Activated CD4-positive, alpha-beta T cell treated with anti-CD3 and anti-CD28 coated beads, Interleukin-2, amount 50 U/mL, for 24 hours (primary cell): ENCODE results near the gene TBCEL.
A peak's percentile ranks its signal among the peaks of the same experiment; 100 is the strongest.
"Not testable (repeated sequence)": the region's sequence is repeated elsewhere in the genome, so short reads cannot be mapped to it uniquely, and the experiment has no call there.

Experiments
- DNase-seq, 2 donors: peaks; one replicate each; pipeline ENCODE4 v3.0.0-alpha.2; 2020; ENCODE audit warnings: low read depth in 1 of 2, low spot score in 1 of 2

Gene TBCEL

DNA sequence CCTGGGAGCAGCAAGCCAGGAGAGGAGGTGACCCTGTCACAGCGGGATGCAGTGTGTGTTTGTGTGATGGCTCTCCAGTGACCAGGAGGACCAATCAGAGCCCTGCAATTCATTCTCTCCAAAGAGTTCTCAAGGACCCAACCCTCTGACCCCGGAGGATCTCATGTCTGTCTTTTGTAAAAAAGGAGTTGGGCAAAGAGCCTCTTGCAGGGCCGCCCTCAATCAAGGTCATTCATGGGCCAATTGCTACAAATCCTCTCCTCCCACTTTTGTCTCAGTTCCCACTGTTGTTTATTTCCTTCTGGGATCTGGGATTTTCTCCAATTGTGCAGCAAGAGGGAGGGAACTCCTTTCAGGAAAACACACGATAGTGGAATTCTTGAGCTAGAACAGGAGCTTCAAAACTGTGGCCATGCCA, 81.2 kb downstream of the TBCEL start:
- DNase-seq: no peak

GRCh38 chr11:121105481-121106195, 81.7 kb downstream of the TBCEL start:
- no peak for DNase-seq

GRCh38 chr11:121106812-121107211, 82.9 kb downstream of the TBCEL start:
- no peak for DNase-seq

- no peak for DNase-seq
Observed at GRCh38 chr11:121108413-121108812, 84.5 kb downstream of the TBCEL start.

DNA sequence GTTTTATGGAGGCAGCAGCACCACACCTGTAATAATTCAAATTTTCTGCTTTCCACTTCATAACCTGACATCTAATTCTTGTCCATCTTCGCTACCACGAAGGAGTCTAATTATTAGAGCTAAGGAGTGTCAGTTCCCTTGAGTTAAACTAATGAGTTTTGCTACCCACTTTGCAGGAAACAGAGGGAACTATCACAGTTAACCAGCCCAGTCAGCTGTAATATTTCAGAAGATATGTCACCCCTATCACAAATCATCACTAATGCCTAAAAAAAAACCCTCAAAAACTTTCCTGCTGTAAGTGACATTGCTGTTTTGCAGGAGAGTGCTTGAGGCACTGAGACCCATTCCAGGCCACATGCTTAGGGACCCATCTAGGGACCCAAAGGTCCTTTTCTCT, 85.6 kb downstream of the TBCEL start:
- no peak for DNase-seq

- DNase-seq: no peak
Observed at GRCh38 chr11:121109916-121110586, 86.1 kb downstream of the TBCEL start.

DNA sequence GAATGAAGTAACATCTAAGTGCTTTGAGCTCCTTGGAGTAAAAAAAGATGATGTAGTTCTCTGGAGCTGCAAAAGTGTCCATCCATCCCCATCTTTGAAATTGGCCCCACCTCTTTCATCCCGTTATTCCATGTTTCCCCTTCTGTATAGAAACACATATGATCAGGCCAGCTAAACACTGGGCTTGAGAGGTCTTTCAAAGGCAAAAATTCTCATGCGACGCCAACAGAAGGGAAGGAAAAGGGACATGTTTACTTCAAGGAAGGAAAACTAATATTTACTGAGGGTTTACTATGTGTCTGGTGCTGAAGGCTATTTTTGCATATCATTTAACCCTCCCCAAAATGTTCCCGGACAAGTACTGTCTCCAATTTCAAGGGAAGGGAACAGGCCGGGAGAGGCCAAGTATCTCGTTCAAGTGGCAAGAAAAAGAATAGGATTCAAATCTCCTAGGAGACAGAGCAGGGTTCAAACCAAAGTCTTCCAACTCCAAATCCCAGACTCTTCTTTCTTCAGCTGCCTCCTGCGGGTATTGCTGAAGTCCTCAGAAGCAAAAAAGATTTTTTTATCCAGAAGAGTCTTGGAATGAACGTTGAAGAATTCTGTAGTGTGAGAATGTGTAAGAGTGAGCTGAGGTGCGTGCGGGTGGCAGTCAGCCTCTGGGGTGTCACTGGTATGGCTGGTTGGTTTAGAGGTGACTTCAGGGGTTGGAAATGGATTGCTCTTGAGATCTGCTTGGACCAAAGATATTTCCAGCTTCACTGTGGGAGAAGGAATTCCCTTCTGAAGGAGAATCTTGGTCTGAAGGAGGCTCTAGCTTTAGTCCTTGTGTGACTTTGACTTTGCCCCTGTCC, 87.2 kb downstream of the TBCEL start:
- DNase-seq: no peak

- peak in 1 of 2 donors; percentile 18 for DNase-seq
Observed at GRCh38 chr11:121112498-121113455, 88.9 kb downstream of the TBCEL start.

- no peak for DNase-seq
Observed at GRCh38 chr11:121113611-121114010, 89.7 kb downstream of the TBCEL start.

DNA sequence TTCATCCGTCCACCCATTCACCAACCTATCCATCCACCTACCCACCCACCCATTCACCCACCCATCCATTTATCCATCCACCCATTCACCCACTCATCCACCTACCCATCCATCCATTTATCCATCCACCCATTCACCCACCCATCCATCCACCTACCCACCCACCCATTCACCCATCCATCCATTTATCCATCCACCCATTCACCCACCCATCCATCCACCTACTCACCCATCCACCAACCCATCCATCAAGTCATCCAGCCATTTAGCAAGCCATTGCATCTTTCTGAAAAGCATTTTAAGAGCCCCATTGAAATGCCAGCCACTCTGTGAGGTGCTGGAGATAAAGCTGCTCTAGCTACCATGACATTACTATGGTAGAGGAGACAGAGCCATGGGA, 91.1 kb downstream of the TBCEL start:
- DNase-seq: not testable (repeated sequence)

GRCh38 chr11:121117788-121118187, 93.9 kb downstream of the TBCEL start:
- no peak for DNase-seq

DNA sequence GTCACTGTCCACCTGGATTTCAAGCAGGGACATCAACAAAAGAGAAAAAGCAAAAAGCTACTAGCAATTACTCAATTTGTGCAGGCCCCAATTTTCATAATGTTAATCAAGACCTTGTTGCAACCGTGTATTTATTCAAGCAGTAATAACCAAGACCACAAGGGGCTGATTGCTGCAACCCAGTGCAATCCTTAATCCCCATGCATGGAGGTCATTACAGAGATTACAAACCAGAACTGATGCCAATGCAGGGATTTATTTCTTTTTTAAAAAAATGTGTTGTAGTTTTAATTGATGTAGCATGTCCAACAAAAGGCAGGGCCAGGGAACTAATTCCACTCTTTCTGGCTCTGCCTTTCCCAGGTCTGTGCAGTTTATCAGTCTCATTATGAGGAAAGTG, 95.5 kb downstream of the TBCEL start:
- no peak for DNase-seq

DNA sequence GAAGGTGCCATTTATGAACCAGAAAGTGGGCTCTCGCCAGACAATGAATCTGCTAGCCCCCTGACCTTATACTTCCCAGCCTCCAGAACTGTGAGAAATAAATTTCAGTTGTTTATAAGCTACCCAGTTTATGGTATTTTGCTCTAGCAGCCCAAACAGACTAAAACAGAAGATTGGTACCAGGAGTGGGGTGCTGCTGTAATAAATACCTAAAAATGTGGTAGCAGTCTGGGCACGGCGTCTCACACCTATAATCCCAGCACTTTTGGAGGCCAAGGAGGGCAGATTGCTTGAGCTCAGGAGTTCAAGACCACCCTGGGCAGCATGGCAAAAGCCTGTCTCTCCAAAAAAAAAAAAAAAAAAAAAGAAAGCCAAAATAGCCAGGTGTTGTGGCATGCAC, 98.4 kb downstream of the TBCEL start:
- no peak for DNase-seq

GRCh38 chr11:121123496-121124069, 99.7 kb downstream of the TBCEL start:
- DNase-seq: no peak

DNA sequence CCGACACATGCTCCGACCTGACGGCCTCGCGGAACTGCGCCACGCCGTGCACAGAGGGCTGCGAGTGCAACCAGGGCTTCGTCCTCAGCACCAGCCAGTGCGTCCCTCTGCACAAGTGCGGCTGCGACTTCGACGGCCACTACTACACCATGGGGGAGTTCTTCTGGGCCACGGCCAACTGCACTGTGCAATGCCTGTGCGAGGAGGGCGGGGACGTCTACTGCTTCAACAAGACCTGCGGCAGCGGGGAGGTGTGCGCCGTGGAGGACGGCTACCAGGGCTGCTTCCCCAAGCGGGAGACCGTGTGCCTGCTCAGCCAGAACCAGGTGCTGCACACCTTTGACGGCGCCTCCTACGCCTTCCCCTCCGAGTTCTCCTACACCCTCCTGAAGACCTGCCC, 103.9 kb downstream of the TBCEL start:
- no peak for DNase-seq

GRCh38 chr11:121129362-121130340, 105.7 kb downstream of the TBCEL start:
- no peak for DNase-seq

DNA sequence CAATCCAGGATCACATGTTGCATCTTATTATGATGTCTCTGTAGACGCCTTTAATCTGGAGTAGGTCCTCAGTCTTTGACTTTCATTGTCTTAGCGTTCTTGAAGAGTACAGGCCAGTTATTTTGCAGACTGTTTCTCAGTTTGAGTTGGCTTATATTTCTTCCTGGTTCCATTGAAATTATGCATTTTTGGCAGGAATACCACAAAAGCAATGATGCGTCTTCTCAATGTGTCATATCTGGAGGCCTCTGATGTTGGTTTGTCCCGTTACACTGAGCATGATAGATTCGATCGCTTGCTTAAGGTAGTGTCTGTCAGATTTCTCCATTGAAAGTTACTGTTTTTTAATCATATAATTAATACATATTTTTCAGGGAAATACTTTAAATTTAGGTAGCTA, 107.8 kb downstream of the TBCEL start:
- no peak for DNase-seq

DNA sequence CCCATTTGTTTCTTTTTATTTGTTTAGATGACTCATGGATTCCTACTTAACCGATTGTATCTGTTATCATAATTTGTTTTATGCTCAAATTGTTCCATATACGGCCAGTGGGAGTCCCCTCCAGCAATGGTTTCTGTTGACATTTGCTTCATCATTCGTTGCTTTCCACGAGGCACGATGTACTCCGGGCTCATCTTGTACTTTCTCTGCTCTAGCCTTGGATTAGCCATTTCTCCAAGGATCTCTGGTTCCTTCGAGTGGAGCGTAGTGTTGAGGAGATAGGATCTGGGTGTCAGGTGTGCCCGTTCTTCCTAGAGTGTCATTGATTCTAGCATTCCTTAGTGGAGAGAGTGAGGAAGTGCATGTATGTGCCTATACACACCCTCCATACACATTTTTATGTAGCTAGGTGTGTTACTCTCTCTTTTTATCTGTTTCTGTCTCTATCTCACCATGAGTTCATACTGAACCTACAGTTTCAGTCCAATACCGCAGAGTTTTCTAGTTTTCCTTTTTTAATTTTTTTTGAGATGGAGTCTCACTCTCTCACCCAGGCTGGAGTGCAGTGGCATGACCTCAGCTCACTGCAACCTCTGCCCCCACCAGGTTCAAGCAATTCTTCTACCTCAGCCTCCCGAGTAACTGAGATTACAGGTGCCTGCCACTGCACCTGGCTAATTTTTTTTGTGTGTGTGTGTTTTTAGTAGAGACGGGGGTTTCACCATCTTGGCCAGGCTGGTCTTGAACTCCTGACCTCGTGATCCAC, 108.5 kb downstream of the TBCEL start:
- no peak for DNase-seq
